Chondrocyte (in vitro differentiated cells): ENCODE measurements around the gene SPTSSB. TPM values are rescaled to one million over a fixed set of nuclear protein-coding genes. Genes with fewer than 3 reads are reported as not detected.

Experiments used
- DNase-seq: peaks from one replicate; pipeline ENCODE4 v3.0.0; 2021; ENCODE audit warnings: mixed read lengths, low spot score
- H3K27ac Mint-ChIP-seq: one replicate; pipeline ENCODE4 v1.8.0; 2021; ENCODE audit warnings: mild to moderate bottlenecking, moderate library complexity, mixed read lengths; ENCODE audit not compliant: unreplicated experiment
- H3K27me3 Mint-ChIP-seq: 2 replicates; pipeline ENCODE4 v1.8.0; 2021; ENCODE audit warnings: low read depth, mixed read lengths
- H3K36me3 Mint-ChIP-seq: 2 replicates; pipeline ENCODE4 v1.8.0; 2021; ENCODE audit warnings: low read depth, mixed read lengths
- H3K4me1 Mint-ChIP-seq: 2 replicates; pipeline ENCODE4 v1.8.0; 2021; ENCODE audit warnings: low read depth, mild to moderate bottlenecking, mixed read lengths
- H3K4me3 Mint-ChIP-seq: one replicate; pipeline ENCODE4 v1.8.0; 2021; ENCODE audit warnings: mild to moderate bottlenecking, moderate library complexity, mixed read lengths; ENCODE audit not compliant: unreplicated experiment
- H3K9me3 Mint-ChIP-seq: 2 replicates; pipeline ENCODE4 v1.8.0; 2021; ENCODE audit warnings: low read depth, mixed read lengths
- CTCF ChIP-seq: fragments of 200-600 bp; sonication (generic); IDR thresholded peaks from 2 replicates; pipeline ENCODE4 v1.5.0; 2021; ENCODE audit warnings: antibody characterized with exemption, mild to moderate bottlenecking, moderate library complexity
- total RNA-seq: library from RNA; stranded (reverse); gene quantifications from 3 replicates; pipeline ENCODE4 v1.2.1, GENCODE V29; 2021

SPTSSB gene
- total RNA-seq, 1 donor from 2014 or later = not detected

- no peak for DNase-seq
- Mint-ChIP-seq H3K36me3 (no peaks in the 10 kb centered on the region), H3K9me3 (peaks cover 7% of the 10 kb centered on the region), H3K27ac (no peak overlapping the region), H3K4me3 (no peak overlapping the region), H3K27me3 (peaks cover 28% of the 10 kb centered on the region), H3K4me1 (no peaks in the 10 kb centered on the region)
- no peak for TF ChIP-seq CTCF
Observed at GRCh38 chr3:161392853-161393252, 21.5 kb upstream of the SPTSSB start.

- Mint-ChIP-seq H3K36me3 (no peaks in the 10 kb centered on the region), H3K27me3 (peaks cover 28% of the 10 kb centered on the region), H3K27ac (no peak overlapping the region), H3K9me3 (no peaks in the 10 kb centered on the region), H3K4me3 (no peak overlapping the region), H3K4me1 (no peaks in the 10 kb centered on the region)
- no peak for DNase-seq
- no peak for TF ChIP-seq CTCF
Observed at GRCh38 chr3:161390200-161390599, 18.9 kb upstream of the SPTSSB start.

GRCh38 chr3:161389445-161390035 is 18.2 kb upstream of the SPTSSB start:
- Mint-ChIP-seq H3K36me3 (no peaks in the 10 kb centered on the region), H3K27ac (no peak overlapping the region), H3K27me3 (peaks cover 33% of the 10 kb centered on the region), H3K4me1 (no peaks in the 10 kb centered on the region), H3K4me3 (no peak overlapping the region), H3K9me3 (no peaks in the 10 kb centered on the region)
- no peak for DNase-seq
- no peak for TF ChIP-seq CTCF

- H3K4me3 Mint-ChIP-seq = no peak overlapping the region
- H3K27ac Mint-ChIP-seq = no peak overlapping the region
- H3K27me3 Mint-ChIP-seq = peaks cover 36% of the 10 kb centered on the region
- H3K9me3 Mint-ChIP-seq = no peaks in the 10 kb centered on the region
- no peak for TF ChIP-seq CTCF
- H3K4me1 Mint-ChIP-seq = no peaks in the 10 kb centered on the region
- DNase-seq = no peak
- no peaks in the 10 kb centered on the region for H3K36me3 Mint-ChIP-seq
Observed at GRCh38 chr3:161388855-161389254, 17.5 kb upstream of the SPTSSB start.

GRCh38 chr3:161386991-161387770 is 15.9 kb upstream of the SPTSSB start:
- no peak for DNase-seq
- Mint-ChIP-seq H3K36me3 (no peaks in the 10 kb centered on the region), H3K27ac (no peak overlapping the region), H3K4me3 (no peak overlapping the region), H3K9me3 (no peaks in the 10 kb centered on the region), H3K27me3 (peaks cover 33% of the 10 kb centered on the region), H3K4me1 (no peaks in the 10 kb centered on the region)
- no peak for TF ChIP-seq CTCF
